Caco-2 (cell line): ENCODE data around the gene TOR4A. TPM values are rescaled to one million over a fixed set of nuclear protein-coding genes. Genes with fewer than 3 reads are reported as not detected.

Experiments
- BruUV-seq: library from RNA; stranded (reverse); fragments of 400-500 nt; replicated peaks from 2 replicates; lab custom pipeline; 2021; lab: Mats Ljungman, UMichigan
- CTCF ChIA-PET: fragments of 300-600 bp; sonication (Branson Sonifier 250); formaldehyde crosslinking; loops from one replicate; lab custom pipeline; 2022; ENCODE audit warnings: antibody characterized with exemption; lab: Charles Lee
- POLR2A ChIA-PET: fragments of 300-600 bp; sonication (Branson Sonifier 250); formaldehyde crosslinking; loops from one replicate; lab custom pipeline; 2022; ENCODE audit warnings: antibody characterized with exemption; lab: Charles Lee
- DNase-seq, 2 experiments: peaks; one replicate each; pipeline versions ENCODE4 v3.0.0 to v3.0.0-alpha.2; 2020 to 2022
- H3K27me3 ChIP-seq: replicated peaks from 2 replicates; pipeline ENCODE4 v1.6.0; 2011; ENCODE audit warnings: low read length; ENCODE audit not compliant: control insufficient read depth, insufficient read depth
- H3K36me3 ChIP-seq: 2 replicates; pipeline ENCODE4 v1.5.1; 2011; ENCODE audit warnings: low read length; ENCODE audit not compliant: control insufficient read depth, insufficient read depth
- H3K4me1 ChIP-seq: fragments of 250-450 bp; sonication (Bioruptor Pico); 2 replicates; pipeline ENCODE4 v1.5.1; 2020; ENCODE audit warnings: mild to moderate bottlenecking
- H3K4me3 ChIP-seq: 2 replicates; pipeline ENCODE4 v1.5.1; 2011; ENCODE audit warnings: low read depth, mild to moderate bottlenecking, control low read depth, low read length
- H3K9me3 ChIP-seq: fragments of 250-450 bp; sonication (Bioruptor Pico); 2 replicates; pipeline ENCODE4 v1.5.1; 2020; ENCODE audit warnings: mild to moderate bottlenecking, moderate library complexity
- H3K27ac Mint-ChIP-seq: one replicate; pipeline ENCODE4 v1.8.0; 2022; ENCODE audit warnings: mixed read lengths; ENCODE audit not compliant: unreplicated experiment
- H3K27me3 Mint-ChIP-seq: one replicate; pipeline ENCODE4 v1.8.0; 2022; ENCODE audit warnings: mixed read lengths; ENCODE audit not compliant: insufficient read depth, unreplicated experiment
- H3K36me3 Mint-ChIP-seq: one replicate; pipeline ENCODE4 v1.8.0; 2022; ENCODE audit warnings: mild to moderate bottlenecking, mixed read lengths; ENCODE audit not compliant: insufficient read depth, unreplicated experiment
- H3K4me1 Mint-ChIP-seq: one replicate; pipeline ENCODE4 v1.8.0; 2022; ENCODE audit warnings: low read depth, mixed read lengths; ENCODE audit not compliant: unreplicated experiment
- H3K4me3 Mint-ChIP-seq: one replicate; pipeline ENCODE4 v1.8.0; 2022; ENCODE audit warnings: mild to moderate bottlenecking, moderate library complexity, mixed read lengths; ENCODE audit not compliant: unreplicated experiment
- H3K9me3 Mint-ChIP-seq: one replicate; pipeline ENCODE4 v1.8.0; 2022; ENCODE audit warnings: mixed read lengths; ENCODE audit not compliant: unreplicated experiment
- CTCF ChIP-seq, 2 experiments: fragments of 200-600 bp in 1 of 2; IDR thresholded peaks; 1 replicate in 1 of 2; 2 replicates in 1 of 2; pipeline versions ENCODE4 v1.5.1 to v1.8.0; 2011 to 2022; ENCODE audit warnings: antibody characterized with exemption in 1 of 2, control low read depth in 1 of 2, inconsistent platforms in 1 of 2, low read depth in 1 of 2, low read length in 1 of 2, mild to moderate bottlenecking in 1 of 2, moderate library complexity in 1 of 2; ENCODE audit not compliant: insufficient read depth in 1 of 2, severe bottlenecking in 1 of 2, unreplicated experiment in 1 of 2
- intact Hi-C: fragments of 100-400 bp; cut with micrococcal nuclease; formaldehyde crosslinking; loops from one replicate; pipeline ENCODE4 v1.10.0; 2022; ENCODE audit not compliant: unreplicated experiment
- total RNA-seq: library from RNA; stranded (reverse); gene quantifications from 2 replicates; pipeline ENCODE4 v1.2.3, GENCODE V29; 2022

The TOR4A gene
- total RNA-seq, 1 experiment from 2014 or later, result 1.8 TPM

DNA sequence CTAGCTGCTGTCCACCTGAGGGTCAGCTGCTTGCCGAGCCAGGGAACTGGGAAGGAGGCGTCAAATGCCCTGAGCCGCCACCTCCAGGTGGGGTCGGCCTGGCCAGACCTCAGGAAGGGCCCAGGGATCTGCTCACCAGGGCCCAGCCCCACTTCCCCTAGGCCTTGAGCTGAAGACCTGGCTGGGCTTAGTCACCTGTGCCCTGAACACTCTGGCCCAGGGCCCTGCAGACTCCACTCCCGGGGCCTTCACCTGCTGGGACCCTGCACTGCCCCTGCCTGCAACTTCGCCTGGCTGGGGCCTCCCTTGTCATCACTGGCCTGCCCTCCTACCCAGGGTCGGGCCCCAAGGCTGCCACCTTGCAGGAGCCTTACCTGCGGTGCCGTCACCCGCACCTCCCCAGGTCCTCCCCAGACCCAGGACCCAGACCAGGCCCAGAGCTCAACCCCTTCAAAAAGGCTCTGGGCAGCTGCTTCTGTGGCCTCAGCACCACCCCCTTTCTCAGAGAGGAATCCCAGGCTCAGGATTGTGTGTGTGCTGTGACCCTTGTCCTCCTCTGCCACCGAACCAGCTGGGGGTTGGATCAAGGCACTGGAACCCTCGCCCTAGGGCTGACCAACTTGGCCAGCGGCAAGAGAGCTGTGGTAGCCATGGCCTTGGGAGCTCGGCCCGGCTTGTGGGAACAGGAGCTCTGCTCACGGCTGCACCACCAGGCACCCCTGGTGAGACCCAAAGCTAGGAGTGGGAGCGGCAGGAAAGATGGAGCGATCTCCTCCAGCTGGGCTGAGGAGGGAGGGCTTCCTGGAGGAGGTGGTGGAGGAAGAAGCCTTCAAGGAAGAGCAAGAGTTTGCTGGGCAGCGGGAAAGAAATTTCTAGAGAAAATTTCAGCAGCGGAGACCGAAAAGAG, 23.6 kb upstream of the TOR4A start:
- H3K36me3 ChIP-seq, result peaks cover 2% of the 10 kb centered on the region
- POLR2A ChIA-PET, result interaction anchor here (0.9 to 4.4 kb wide), 5 partner anchors 12 to 169 kb away, joined by 3 to 39 read pairs (median 7); partner anchors contain the start of genes EXD3, NOXA1 and TUBB4B
- peak; percentile 50 to 70 for DNase-seq
- no peaks in the 10 kb centered on the region for H3K9me3 ChIP-seq
- peaks cover 7% of the 10 kb centered on the region for H3K4me1 Mint-ChIP-seq
- H3K36me3 Mint-ChIP-seq, result peaks cover 45% of the 10 kb centered on the region
- intact Hi-C loops, result no loop called here
- no peak for TF ChIP-seq CTCF (IDR thresholded peaks at IDR 0.05; ENCODE audit: insufficient read depth in 1 of 2, low read depth in 1 of 2, low read length in 1 of 2, severe bottlenecking in 1 of 2, unreplicated experiment in 1 of 2)
- H3K4me1 ChIP-seq, result peaks cover 23% of the 10 kb centered on the region
- peak overlapping the region; percentile 97 for H3K4me3 ChIP-seq
- no TSS peak for BruUV-seq
- no peaks in the 10 kb centered on the region for H3K9me3 Mint-ChIP-seq
- H3K27me3 Mint-ChIP-seq, result no peaks in the 10 kb centered on the region
- H3K27ac Mint-ChIP-seq, result peak overlapping the region; percentile 92
- CTCF ChIA-PET, result interaction anchor here (0.7 to 3.3 kb wide), 7 partner anchors 8 to 169 kb away, joined by 3 to 24 read pairs (median 5); partner anchors contain the start of genes EXD3, NOXA1, RNF224 and TUBB4B
- peak overlapping the region; percentile 93 for H3K4me3 Mint-ChIP-seq
- H3K27me3 ChIP-seq, result no peaks in the 10 kb centered on the region

- no peaks in the 10 kb centered on the region for H3K27me3 Mint-ChIP-seq
- intact Hi-C loops, result loop anchor here (1.0 kb wide), 1 partner anchor 14 kb away; the partner anchor contains the start of gene TUBB4B
- no peak for TF ChIP-seq CTCF (IDR thresholded peaks at IDR 0.05; ENCODE audit: insufficient read depth in 1 of 2, low read depth in 1 of 2, low read length in 1 of 2, severe bottlenecking in 1 of 2, unreplicated experiment in 1 of 2)
- H3K4me3 Mint-ChIP-seq, result peak within 1 kb of the TSS; percentile 93
- peak within 1 kb of the TSS; percentile 92 for H3K27ac Mint-ChIP-seq
- H3K4me1 Mint-ChIP-seq, result peaks cover 7% of the 10 kb centered on the region
- POLR2A ChIA-PET, result interaction anchor here (0.9 to 4.4 kb wide), 5 partner anchors 13 to 168 kb away, joined by 3 to 39 read pairs (median 7); partner anchors contain the start of genes EXD3, NOXA1 and TUBB4B
- peaks cover 50% of the 10 kb centered on the region for H3K36me3 Mint-ChIP-seq
- Histone ChIP-seq H3K27me3 (no peaks in the 10 kb centered on the region), H3K4me1 (peaks cover 23% of the 10 kb centered on the region), H3K4me3 (peak within 1 kb of the TSS; percentile 97), H3K9me3 (no peaks in the 10 kb centered on the region), H3K36me3 (peaks cover 2% of the 10 kb centered on the region)
- BruUV-seq, result TSS peak; percentile 55
- peak; percentile 91 to 98 for DNase-seq
- CTCF ChIA-PET, result interaction anchor here (0.7 to 3.3 kb wide), 6 partner anchors 8 to 168 kb away, joined by 3 to 24 read pairs (median 5); partner anchors contain the start of genes EXD3, NOXA1, RNF224 and TUBB4B
- no peaks in the 10 kb centered on the region for H3K9me3 Mint-ChIP-seq
Observed at GRCh38 chr9:137254624-137255447, 22.7 kb upstream of the TOR4A start, which contains the start of gene NELFB. Gene NELFB (plus strand): TSS chr9:137255327.
